Measurements from ENCODE around the gene IGSF6. TPM values are rescaled to one million over a fixed set of nuclear protein-coding genes. Genes with fewer than 3 reads are reported as not detected.

Gene IGSF6
- total and polyA plus RNA-seq, 2 of the 13 experiments (the other 11 are each of a cell fraction or from before 2014, with no cell fraction given), result not detected

DNA sequence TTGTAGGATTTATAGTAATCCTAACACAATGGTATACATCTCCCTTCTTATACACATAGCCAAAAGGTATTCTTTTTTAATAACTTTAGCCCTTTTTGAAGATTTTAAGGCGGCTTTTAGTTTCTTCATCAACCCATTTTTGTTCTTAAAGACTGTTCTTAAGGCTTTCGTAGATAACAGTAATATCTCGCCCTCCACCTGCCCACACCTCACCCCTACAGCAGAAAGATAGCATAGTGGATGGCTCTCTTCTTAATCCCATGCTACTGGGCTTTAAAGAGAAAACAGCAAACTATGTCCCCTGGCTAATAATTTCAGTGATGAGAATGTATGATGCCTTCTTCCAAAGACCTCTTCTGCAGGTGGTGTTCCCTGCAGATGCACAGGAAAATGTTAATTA, 8.6 kb downstream of the IGSF6 start:
- no peak for FAIRE-seq

DNA sequence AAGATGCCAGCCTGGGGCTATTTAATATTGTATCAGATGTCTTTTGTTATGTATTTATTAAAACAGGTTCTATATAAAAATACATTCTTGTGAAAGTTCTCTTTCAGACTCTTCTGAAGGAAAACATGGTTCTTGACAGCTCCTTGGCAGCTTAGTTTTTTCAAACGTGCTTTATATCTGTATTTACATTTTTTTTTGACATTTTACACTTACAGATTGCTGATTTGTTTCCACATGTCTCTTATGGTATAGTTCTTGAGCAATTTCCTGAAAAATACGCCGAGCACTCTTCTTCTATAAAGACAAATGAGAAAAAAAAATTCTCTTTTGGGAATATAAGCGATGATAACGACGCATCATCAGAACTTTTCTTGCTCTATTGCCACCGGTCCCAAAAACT, 9.5 kb downstream of the IGSF6 start:
- FAIRE-seq (no peak), ATAC-seq (no peak), DNase-seq (ENCODE audit: low spot score) (no peak)
- CTCF ChIA-PET (ENCODE audit: low intra/inter-chr PET ratio, low total read pairs), result interaction anchor here (1.3 kb wide), 1 partner anchor 59 kb away, joined by 4 read pairs; no protein-coding TSS in a partner anchor
- BruUV-seq (replicated peaks), result no TSS peak
- Histone ChIP-seq H3K9me3 (ENCODE audit: low read length) (no peaks in the 10 kb centered on the region), H3K9ac (ENCODE audit: insufficient read depth, low read depth, low read length) (no peak overlapping the region), H3K4me2 (ENCODE audit: low read depth, low read length) (no peak overlapping the region), H3K79me2 (ENCODE audit: insufficient read depth, low read length) (no peaks in the 10 kb centered on the region), H3K4me3 (replicated peaks in 1 of 3; ENCODE audit: insufficient read depth in 1 of 3, low read depth in 2 of 3, low read length in 3 of 3) (no peak overlapping the region), H3K4me1 (ENCODE audit: insufficient read depth, low read length) (peaks cover 34% of the 10 kb centered on the region), H2AFZ (ENCODE audit: low read length) (no peak overlapping the region), H3K27me3 (ENCODE audit: control insufficient read depth in 1 of 2, insufficient read depth in 2 of 2, low read length in 2 of 2) (no peaks in the 10 kb centered on the region), H3K27ac (ENCODE audit: extremely low read length, insufficient read depth, low read length) (no peak overlapping the region), H4K20me1 (ENCODE audit: insufficient read depth, low read length) (peaks cover 12% of the 10 kb centered on the region), H3K36me3 (replicated peaks in 1 of 2; ENCODE audit: control insufficient read depth in 1 of 2, insufficient read depth in 2 of 2, low read length in 2 of 2) (peaks cover 2 to 9% of the 10 kb centered on the region in 2 experiments; a peak in 3 of 5 replicates)
- 95% methylated on average over 7 of the region's 7 CpGs for WGBS (ENCODE audit: low lambda C conversion rate)
- intact Hi-C loops (cut with micrococcal nuclease; ENCODE audit: unreplicated experiment), result no loop called here
- POLR2A ChIA-PET, result no interaction called here
- no peak for TF ChIP-seq CBX1 (IDR thresholded peaks at IDR 0.05; ENCODE audit: low read depth)
- TF ChIP-seq KLF11 (CRISPR knock-in tag; IDR thresholded peaks at IDR 0.05), result no peak
- no peak for TF ChIP-seq ZKSCAN1 (IDR thresholded peaks at IDR 0.05; ENCODE audit: low read length)
- TF ChIP-seq, protein P1, sequence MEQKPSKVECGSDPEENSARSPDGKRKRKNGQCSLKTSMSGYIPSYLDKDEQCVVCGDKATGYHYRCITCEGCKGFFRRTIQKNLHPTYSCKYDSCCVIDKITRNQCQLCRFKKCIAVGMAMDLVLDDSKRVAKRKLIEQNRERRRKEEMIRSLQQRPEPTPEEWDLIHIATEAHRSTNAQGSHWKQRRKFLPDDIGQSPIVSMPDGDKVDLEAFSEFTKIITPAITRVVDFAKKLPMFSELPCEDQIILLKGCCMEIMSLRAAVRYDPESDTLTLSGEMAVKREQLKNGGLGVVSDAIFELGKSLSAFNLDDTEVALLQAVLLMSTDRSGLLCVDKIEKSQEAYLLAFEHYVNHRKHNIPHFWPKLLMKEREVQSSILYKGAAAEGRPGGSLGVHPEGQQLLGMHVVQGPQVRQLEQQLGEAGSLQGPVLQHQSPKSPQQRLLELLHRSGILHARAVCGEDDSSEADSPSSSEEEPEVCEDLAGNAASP (CRISPR knock-in tag; IDR thresholded peaks at IDR 0.05; ENCODE audit: borderline replicate concordance), result no peak
- no peak for TF ChIP-seq ZNF354B (CRISPR knock-in tag; IDR thresholded peaks at IDR 0.05)
- TF ChIP-seq SP5 (CRISPR knock-in tag; IDR thresholded peaks at IDR 0.05; ENCODE audit: borderline replicate concordance, low read depth), result no peak
- in situ Hi-C loops (cut with HindIII; ENCODE audit: extremely low pct_ligation_motif_present, low pct_unique_long_range_greater_than_20kb), result no loop called here

More for the DNA sequence above, 8.6 kb downstream of the IGSF6 start:
- H3K27me3 ChIP-seq (ENCODE audit: control insufficient read depth in 1 of 2, insufficient read depth in 2 of 2, low read length in 2 of 2), result no peaks in the 10 kb centered on the region
- no peak for DNase-seq (ENCODE audit: low spot score)
- POLR2A ChIA-PET, result no interaction called here
- no peaks in the 10 kb centered on the region for H3K9me3 ChIP-seq (ENCODE audit: low read length)
- no peak overlapping the region for H2AFZ ChIP-seq (ENCODE audit: low read length)
- 98% methylated on average over 3 of the region's 3 CpGs for WGBS (ENCODE audit: low lambda C conversion rate)
- in situ Hi-C loops (cut with HindIII; ENCODE audit: extremely low pct_ligation_motif_present, low pct_unique_long_range_greater_than_20kb), result no loop called here
- peaks cover 12% of the 10 kb centered on the region for H4K20me1 ChIP-seq (ENCODE audit: insufficient read depth, low read length)
- BruUV-seq (replicated peaks), result no TSS peak
- no peak overlapping the region for H3K27ac ChIP-seq (ENCODE audit: extremely low read length, insufficient read depth, low read length)
- H3K36me3 ChIP-seq (replicated peaks in 1 of 2; ENCODE audit: control insufficient read depth in 1 of 2, insufficient read depth in 2 of 2, low read length in 2 of 2), result peaks cover 2 to 9% of the 10 kb centered on the region in 2 experiments; a peak in 3 of 5 replicates
- H3K4me1 ChIP-seq (ENCODE audit: insufficient read depth, low read length), result peaks cover 32% of the 10 kb centered on the region
- no peak overlapping the region for H3K4me3 ChIP-seq (replicated peaks in 1 of 3; ENCODE audit: insufficient read depth in 1 of 3, low read depth in 2 of 3, low read length in 3 of 3)
- ATAC-seq, result no peak
- CTCF ChIA-PET (ENCODE audit: low intra/inter-chr PET ratio, low total read pairs), result no interaction called here
- H3K9ac ChIP-seq (ENCODE audit: insufficient read depth, low read depth, low read length), result no peak overlapping the region
- H3K79me2 ChIP-seq (ENCODE audit: insufficient read depth, low read length), result no peaks in the 10 kb centered on the region
- TF ChIP-seq FOXJ3 (CRISPR knock-in tag; IDR thresholded peaks at IDR 0.05; ENCODE audit: borderline replicate concordance), result no peak
- TF ChIP-seq, protein P2, sequence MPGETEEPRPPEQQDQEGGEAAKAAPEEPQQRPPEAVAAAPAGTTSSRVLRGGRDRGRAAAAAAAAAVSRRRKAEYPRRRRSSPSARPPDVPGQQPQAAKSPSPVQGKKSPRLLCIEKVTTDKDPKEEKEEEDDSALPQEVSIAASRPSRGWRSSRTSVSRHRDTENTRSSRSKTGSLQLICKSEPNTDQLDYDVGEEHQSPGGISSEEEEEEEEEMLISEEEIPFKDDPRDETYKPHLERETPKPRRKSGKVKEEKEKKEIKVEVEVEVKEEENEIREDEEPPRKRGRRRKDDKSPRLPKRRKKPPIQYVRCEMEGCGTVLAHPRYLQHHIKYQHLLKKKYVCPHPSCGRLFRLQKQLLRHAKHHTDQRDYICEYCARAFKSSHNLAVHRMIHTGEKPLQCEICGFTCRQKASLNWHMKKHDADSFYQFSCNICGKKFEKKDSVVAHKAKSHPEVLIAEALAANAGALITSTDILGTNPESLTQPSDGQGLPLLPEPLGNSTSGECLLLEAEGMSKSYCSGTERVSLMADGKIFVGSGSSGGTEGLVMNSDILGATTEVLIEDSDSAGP (CRISPR knock-in tag; IDR thresholded peaks at IDR 0.05; ENCODE audit: borderline replicate concordance), result no peak
- no peak for TF ChIP-seq SP2 (CRISPR knock-in tag; IDR thresholded peaks at IDR 0.05)
- intact Hi-C loops (cut with micrococcal nuclease; ENCODE audit: unreplicated experiment), result no loop called here
- no peak overlapping the region for H3K4me2 ChIP-seq (ENCODE audit: low read depth, low read length)
